ENCODE results near the gene SREK1IP1.

The SREK1IP1 gene

GRCh38 chr5:64769855-64770254 is 1.4 kb upstream of the SREK1IP1 start:
- ChIA-PET POLR2A (no interaction called here), CTCF (interaction anchor here (0.7 to 4.1 kb wide), 2 partner anchors 12 to 14 kb away, joined by 3 to 23 read pairs; no protein-coding TSS in a partner anchor)
- DNase-seq (ENCODE audit: extremely low spot score) = no peak
- no peak for TF ChIP-seq CTCF (IDR thresholded peaks at IDR 0.05; ENCODE audit: control extremely low read depth, extremely low read depth, low read depth, missing control alignments)

- POLR2A ChIA-PET = interaction anchor here (0.7 kb wide), 1 partner anchor 715 kb away, joined by 3 read pairs; no protein-coding TSS in a partner anchor
- DNase-seq (ENCODE audit: extremely low spot score) = no peak
- CTCF ChIA-PET = interaction anchor here (1.0 to 4.1 kb wide), 7 partner anchors 10 to 133 kb away, joined by 3 to 23 read pairs (median 6); no protein-coding TSS in a partner anchor
- no peak for TF ChIP-seq CTCF (IDR thresholded peaks at IDR 0.05; ENCODE audit: control extremely low read depth, extremely low read depth, low read depth, missing control alignments)
Measured at GRCh38 chr5:64767959-64768357, 533 bp downstream of the SREK1IP1 start.

DNA sequence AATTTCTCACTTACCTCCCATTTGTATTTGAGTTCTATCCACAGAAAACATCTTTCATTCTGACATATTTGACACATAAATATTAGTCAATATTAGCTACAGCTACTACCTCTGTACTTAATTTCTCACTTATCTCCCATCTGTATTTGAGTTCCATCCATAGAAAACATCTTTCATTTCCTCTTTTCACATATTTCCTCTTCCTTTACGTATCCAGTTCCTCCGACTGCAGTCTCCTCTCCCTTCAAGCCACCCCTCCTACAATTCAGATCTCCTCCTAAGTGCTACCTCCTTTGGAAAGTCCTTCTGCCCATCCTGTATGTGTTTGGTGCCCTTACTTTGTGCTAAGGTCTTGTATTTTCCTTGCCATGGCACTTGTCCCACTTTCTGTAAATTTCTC is 1.6 kb downstream of the SREK1IP1 start:
- ChIA-PET POLR2A (no interaction called here), CTCF (interaction anchor here (1.5 to 4.1 kb wide), 6 partner anchors 9 to 132 kb away, joined by 4 to 23 read pairs (median 10); no protein-coding TSS in a partner anchor)
- TF ChIP-seq CTCF (IDR thresholded peaks at IDR 0.05; ENCODE audit: control extremely low read depth, extremely low read depth, low read depth, missing control alignments) = no peak
- no peak for DNase-seq (ENCODE audit: extremely low spot score)

DNA sequence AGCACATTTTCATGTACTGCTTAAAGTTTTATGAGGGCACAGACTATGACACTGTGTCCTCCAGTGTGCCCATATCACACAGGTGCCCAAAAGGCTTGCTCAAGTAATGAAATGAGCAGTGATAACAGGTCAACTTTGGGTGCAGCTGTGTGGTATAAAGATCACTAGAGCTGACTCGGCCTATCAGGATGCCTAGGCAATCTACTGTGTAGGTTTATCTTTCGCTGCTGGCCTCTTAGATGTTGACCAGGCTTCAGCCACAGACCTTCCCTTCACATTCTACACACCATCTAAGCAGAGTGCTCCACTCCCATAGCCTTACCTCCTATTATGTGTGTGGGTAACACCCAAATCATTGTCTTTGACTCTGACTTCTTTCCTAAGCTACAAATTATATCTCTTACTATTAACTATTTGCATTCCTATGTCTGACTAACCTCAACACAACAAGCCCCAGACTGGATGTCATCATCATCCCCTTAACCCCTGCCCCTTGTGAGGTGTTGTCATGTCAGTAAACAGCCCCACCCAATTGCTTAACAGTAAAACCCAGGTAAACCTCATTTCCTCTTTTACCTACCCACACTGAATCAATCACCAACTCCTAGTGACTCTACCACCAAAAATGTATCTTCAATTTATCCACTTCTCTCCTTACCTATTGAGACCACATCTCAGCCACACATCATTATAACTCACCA is 2.5 kb downstream of the SREK1IP1 start:
- CTCF ChIA-PET = interaction anchor here (1.7 to 4.1 kb wide), 3 partner anchors 18 to 131 kb away, joined by 4 to 23 read pairs (median 13); no protein-coding TSS in a partner anchor
- POLR2A ChIA-PET = no interaction called here
- no peak for TF ChIP-seq CTCF (IDR thresholded peaks at IDR 0.05; ENCODE audit: control extremely low read depth, extremely low read depth, low read depth, missing control alignments)
- DNase-seq (ENCODE audit: extremely low spot score) = no peak

DNA sequence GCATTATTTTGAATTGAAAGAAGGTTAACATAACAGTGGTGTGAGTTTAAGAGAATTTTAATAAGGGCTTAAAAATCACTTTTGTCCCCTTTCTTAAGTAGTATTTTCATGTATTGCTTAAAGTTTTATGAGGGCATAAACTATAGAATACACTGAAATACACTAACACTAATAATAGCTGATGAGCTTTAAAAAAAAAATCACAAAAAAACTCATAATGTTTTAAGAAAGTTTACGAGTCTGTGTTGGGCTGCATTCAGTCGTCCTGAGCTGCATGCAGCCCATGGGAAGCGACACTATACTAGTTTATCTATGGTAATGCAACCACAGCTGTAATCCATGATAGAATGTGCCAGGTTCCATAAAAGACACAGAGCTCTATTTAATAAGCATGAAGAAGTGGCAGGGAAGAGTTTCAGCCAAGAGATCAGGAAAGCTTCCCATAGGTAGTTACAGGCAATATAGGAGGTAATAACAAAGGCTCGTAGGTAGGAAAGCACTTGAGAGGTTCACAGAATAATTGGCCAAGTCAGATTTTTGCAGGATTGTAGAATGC is 4.5 kb downstream of the SREK1IP1 start:
- ChIA-PET POLR2A (no interaction called here), CTCF (interaction anchor here (1.2 to 1.9 kb wide), 2 partner anchors 10 to 111 kb away, joined by 3 to 4 read pairs; no protein-coding TSS in a partner anchor)
- no peak for DNase-seq (ENCODE audit: extremely low spot score)
- TF ChIP-seq CTCF (IDR thresholded peaks at IDR 0.05; ENCODE audit: control extremely low read depth, extremely low read depth, low read depth, missing control alignments) = no peak

GRCh38 chr5:64759960-64760660 is 8.4 kb downstream of the SREK1IP1 start:
- no peak for TF ChIP-seq CTCF (IDR thresholded peaks at IDR 0.05; ENCODE audit: control extremely low read depth, extremely low read depth, low read depth, missing control alignments)
- DNase-seq (ENCODE audit: extremely low spot score) = no peak
- ChIA-PET CTCF (interaction anchor here (1.7 kb wide), 1 partner anchor 11 kb away, joined by 4 read pairs; no protein-coding TSS in a partner anchor), POLR2A (no interaction called here)
